DOHH2 (cell line): Measurements from ENCODE around the gene SPANXC.

ENCODE experiments used
- CTCF ChIP-seq: fragments of 200-600 bp; sonication (generic); IDR thresholded peaks from one replicate; pipeline ENCODE4 v1.5.1; 2014; ENCODE audit warnings: antibody characterized with exemption, mild to moderate bottlenecking, low read depth, low read length; ENCODE audit not compliant: poor library complexity, severe bottlenecking
- EZH2phosphoT487 ChIP-seq: fragments of 200-600 bp; sonication (generic); IDR thresholded peaks from 2 replicates; pipeline ENCODE4 v1.6.1; 2017; ENCODE audit warnings: borderline replicate concordance, mild to moderate bottlenecking, antibody characterized with exemption, low read length, moderate library complexity, mixed read lengths

DNA sequence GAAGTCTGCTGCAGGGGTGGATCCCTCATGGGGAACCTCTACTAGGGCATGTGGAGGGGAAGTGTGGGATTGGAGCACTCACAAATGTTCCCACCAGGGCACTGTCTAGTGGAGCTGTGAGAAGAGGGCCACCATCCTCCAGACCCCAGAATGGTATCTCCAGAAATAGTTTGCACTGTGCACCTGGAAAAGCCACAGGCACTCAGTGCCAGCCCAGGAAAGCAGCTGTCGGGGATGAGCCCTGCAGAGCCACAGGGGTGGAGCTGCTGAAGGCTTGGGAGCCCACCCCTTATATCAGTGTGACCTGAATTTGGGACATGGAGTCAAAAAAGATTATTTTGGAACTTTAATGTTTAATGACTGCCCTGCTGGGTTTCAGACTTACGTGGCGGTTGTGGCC lies 40.4 kb downstream of the SPANXC start:
- TF ChIP-seq CTCF (no peak), EZH2phosphoT487 (no peak)
